ENCODE data around the gene FAM149A. TPM values are rescaled to one million over a fixed set of nuclear protein-coding genes. Genes with fewer than 3 reads are reported as not detected.
A peak's percentile ranks its signal among the peaks of the same experiment; 100 is the strongest.

FAM149A gene
- total RNA-seq, 4 donors from 2014 or later, result 1.5 to 5.9 (median 3.3) TPM

- in situ Hi-C loops (cut with MboI; ENCODE audit: low sequenced_read_pairs in 4 of 4) (loop anchor here in 1 of 4 donors (10.0 kb wide), 1 partner anchor 82 kb away; the partner anchor contains the start of gene TLR3), intact Hi-C loops (cut with DNase I; ENCODE audit: low total_unique reads) (loop anchor here (2.0 to 10.0 kb wide), 2 partner anchors 44 to 82 kb away; partner anchors contain the start of genes CYP4V2 and TLR3)
- ATAC-seq, result no peak
These were observed 42.0 kb downstream of the FAM149A start for GRCh38 chr4:186146458-186146857.

GRCh38 chr4:186148336-186148975, 44.0 kb downstream of the FAM149A start:
- Histone ChIP-seq H3K27ac (no peak overlapping the region), H3K4me3 (no peak overlapping the region), H3K27me3 (no peaks in the 10 kb centered on the region), H3K9me3 (no peaks in the 10 kb centered on the region), H3K36me3 (no peaks in the 10 kb centered on the region), H3K4me1 (peaks cover 0 to 9% of the 10 kb centered on the region in 2 donors)
- TF ChIP-seq POLR2A (IDR thresholded peaks at IDR 0.05) (no peak), CTCF (IDR thresholded peaks at IDR 0.05 in 4 of 5, conservative IDR thresholded peaks at IDR 0.05 in 1 of 5) (no peak)
- intact Hi-C loops (cut with DNase I; ENCODE audit: low total_unique reads) (loop anchor here (10.0 kb wide), 1 partner anchor 84 kb away; the partner anchor contains the start of gene TLR3), in situ Hi-C loops (cut with MboI; ENCODE audit: low sequenced_read_pairs in 4 of 4) (loop anchor here in 1 of 4 donors (10.0 kb wide), 1 partner anchor 84 kb away; the partner anchor contains the start of gene TLR3)
- no peak for DNase-seq
- no peak for ATAC-seq

More at GRCh38 chr4:186146458-186146857, 42.0 kb downstream of the FAM149A start:
- no peaks in the 10 kb centered on the region for H3K27me3 ChIP-seq
- peaks cover 0 to 9% of the 10 kb centered on the region in 2 donors for H3K4me1 ChIP-seq
- H3K4me3 ChIP-seq, result no peak overlapping the region
- no peaks in the 10 kb centered on the region for H3K36me3 ChIP-seq
- no peak for TF ChIP-seq POLR2A (IDR thresholded peaks at IDR 0.05)
- H3K27ac ChIP-seq, result no peak overlapping the region
- H3K9me3 ChIP-seq, result no peaks in the 10 kb centered on the region
- no peak for DNase-seq

GRCh38 chr4:186149872-186150271, 45.4 kb downstream of the FAM149A start:
- Histone ChIP-seq H3K9me3 (no peaks in the 10 kb centered on the region), H3K36me3 (no peaks in the 10 kb centered on the region), H3K4me3 (peak overlapping the region in 1 of 4 donors; percentile 18), H3K4me1 (peaks cover 0 to 6% of the 10 kb centered on the region in 2 donors), H3K27me3 (no peaks in the 10 kb centered on the region), H3K27ac (peak overlapping the region in 3 of 4 donors; percentile 6 to 46 (median 30))
- DNase-seq (peak; percentile 18 to 36), ATAC-seq (no peak)
- in situ Hi-C loops (cut with MboI; ENCODE audit: low sequenced_read_pairs in 4 of 4), result loop anchor here in 1 of 4 donors (10.0 kb wide), 1 partner anchor 85 kb away; the partner anchor contains the start of gene TLR3
- TF ChIP-seq POLR2A (IDR thresholded peaks at IDR 0.05) (no peak), CTCF (IDR thresholded peaks at IDR 0.05 in 4 of 5, conservative IDR thresholded peaks at IDR 0.05 in 1 of 5) (peak in 2 of 5 experiments; percentile 41 to 51)
- intact Hi-C loops (cut with DNase I; ENCODE audit: low total_unique reads), result loop anchor here (10.0 kb wide), 1 partner anchor 85 kb away; the partner anchor contains the start of gene TLR3

- Histone ChIP-seq H3K4me1 (no peaks in the 10 kb centered on the region), H3K27me3 (no peaks in the 10 kb centered on the region), H3K27ac (no peak overlapping the region), H3K36me3 (no peaks in the 10 kb centered on the region), H3K4me3 (no peak overlapping the region), H3K9me3 (no peaks in the 10 kb centered on the region)
- TF ChIP-seq CTCF (IDR thresholded peaks at IDR 0.05 in 4 of 5, conservative IDR thresholded peaks at IDR 0.05 in 1 of 5) (no peak), POLR2A (IDR thresholded peaks at IDR 0.05) (no peak)
- in situ Hi-C loops (cut with MboI; ENCODE audit: low sequenced_read_pairs in 4 of 4), result no loop called here
- ATAC-seq (no peak), DNase-seq (no peak)
- intact Hi-C loops (cut with DNase I; ENCODE audit: low total_unique reads), result no loop called here
These were observed 46.4 kb downstream of the FAM149A start for GRCh38 chr4:186150926-186151325.

- no peak for TF ChIP-seq CTCF (IDR thresholded peaks at IDR 0.05 in 4 of 5, conservative IDR thresholded peaks at IDR 0.05 in 1 of 5)
- no peak for TF ChIP-seq POLR2A (IDR thresholded peaks at IDR 0.05)
These were observed 47.0 kb downstream of the FAM149A start for GRCh38 chr4:186151499-186151898.

More at GRCh38 chr4:186151499-186151898, 47.0 kb downstream of the FAM149A start:
- no peaks in the 10 kb centered on the region for H3K4me1 ChIP-seq
- H3K4me3 ChIP-seq, result no peak overlapping the region
- no peaks in the 10 kb centered on the region for H3K9me3 ChIP-seq
- no peak for DNase-seq
- no peak for ATAC-seq
- intact Hi-C loops (cut with DNase I; ENCODE audit: low total_unique reads) (no loop called here), in situ Hi-C loops (cut with MboI; ENCODE audit: low sequenced_read_pairs in 4 of 4) (no loop called here)
- H3K36me3 ChIP-seq, result no peaks in the 10 kb centered on the region
- no peaks in the 10 kb centered on the region for H3K27me3 ChIP-seq
- H3K27ac ChIP-seq, result no peak overlapping the region
